Fibroblast of the aortic adventitia (primary cell): ENCODE data around the gene FAM72A. TPM values are rescaled to one million over a fixed set of nuclear protein-coding genes. Genes with fewer than 3 reads are reported as not detected.
"Not testable (repeated sequence)": the region's sequence is repeated elsewhere in the genome, so short reads cannot be mapped to it uniquely, and the experiment has no call there.

Experiments
- DNase-seq: peaks from one replicate; pipeline ENCODE4 v3.0.0-alpha.2; 2010; ENCODE audit warnings: low read depth
- H3K4me3 ChIP-seq: 2 replicates; pipeline ENCODE4 v1.5.1; 2011; ENCODE audit warnings: low read depth, mild to moderate bottlenecking, control low read depth, low read length, moderate library complexity
- total RNA-seq: library from RNA; depleted of rRNA; stranded (reverse); fragments of >200 nt; gene quantifications from 2 replicates; pipeline ENCODE4 v1.2.3, GENCODE V29; 2012; ENCODE audit warnings: low replicate concordance

The FAM72A gene
- total RNA-seq, 1 donor, result 4.8 TPM

DNA sequence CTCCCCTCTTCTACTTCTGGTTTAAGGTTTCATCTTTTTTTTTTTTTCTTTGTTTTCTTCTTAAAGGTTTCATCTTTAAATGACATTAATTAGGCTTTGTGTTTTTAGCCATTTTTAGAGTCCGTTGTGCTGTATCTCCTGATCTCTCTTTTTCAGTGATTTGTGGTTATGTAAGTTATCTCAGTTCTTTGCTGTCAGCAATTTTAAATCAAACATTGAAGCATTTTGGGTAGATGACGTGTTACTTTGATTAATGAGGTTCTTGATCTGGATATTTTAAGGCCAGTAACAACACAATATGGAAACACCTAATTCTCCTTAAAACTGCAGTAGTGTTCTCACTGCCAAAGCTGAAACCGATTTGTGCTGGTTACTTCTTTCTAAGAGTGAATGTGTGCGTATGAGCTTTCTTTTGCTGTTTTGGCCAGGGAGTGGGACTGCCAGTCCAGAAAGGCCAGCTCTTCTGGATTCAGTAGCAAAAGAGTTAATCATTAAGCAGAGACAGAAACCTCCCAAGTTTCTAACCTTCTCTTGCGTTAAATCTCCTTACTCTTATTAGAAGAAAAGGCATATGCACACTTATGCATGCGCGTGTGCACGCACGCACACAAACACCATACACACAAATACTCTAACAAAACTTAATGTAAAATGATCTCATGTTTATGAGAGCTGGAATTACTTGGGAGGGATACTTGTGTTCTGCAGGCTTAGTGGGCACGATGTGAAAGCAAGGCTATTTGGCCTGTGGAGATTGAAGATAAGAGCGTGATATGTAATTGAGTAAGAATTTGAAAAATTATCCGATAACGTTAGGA, 17.1 kb upstream of the FAM72A start:
- not testable (repeated sequence) for H3K4me3 ChIP-seq, DNase-seq

DNA sequence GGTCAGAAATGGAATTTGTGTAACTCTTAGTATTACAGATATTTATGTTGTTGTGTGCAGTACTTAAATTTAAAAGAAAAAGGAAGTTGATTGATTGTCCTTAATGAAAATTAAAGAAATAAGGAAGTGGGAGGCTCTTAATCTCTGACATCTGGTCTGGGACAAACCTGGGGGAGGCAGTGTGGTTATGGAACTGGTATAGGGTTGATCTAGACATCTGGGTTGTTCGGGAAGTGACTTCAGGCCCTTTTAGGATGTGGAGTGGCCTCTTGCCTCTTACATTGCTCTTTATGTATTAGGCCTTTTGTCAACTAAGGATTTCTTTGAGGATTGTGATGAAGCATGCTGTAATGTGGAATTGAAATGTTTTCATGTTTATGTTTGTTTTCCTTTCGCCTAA, 16.1 kb upstream of the FAM72A start:
- not testable (repeated sequence) for DNase-seq, H3K4me3 ChIP-seq

DNA sequence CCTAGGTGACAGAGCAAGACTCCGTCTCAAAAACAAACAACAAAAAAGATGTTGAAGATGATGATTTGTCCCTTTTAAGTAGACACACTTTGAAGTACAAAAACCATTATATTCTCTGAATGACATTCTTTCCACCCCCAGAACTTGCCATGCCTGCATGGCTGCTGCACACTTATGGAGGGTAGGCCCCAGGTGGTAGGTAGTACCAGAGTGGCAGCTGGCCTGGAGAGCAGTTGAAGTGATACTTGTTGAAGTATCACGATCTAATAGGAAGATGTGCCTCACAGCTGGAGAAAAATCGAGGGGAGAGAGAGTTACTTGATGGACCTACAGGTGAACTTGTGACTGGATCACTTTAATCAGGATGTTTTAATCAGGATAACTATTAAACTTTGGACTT, 15.6 kb upstream of the FAM72A start:
- H3K4me3 ChIP-seq, DNase-seq: not testable (repeated sequence)

DNA sequence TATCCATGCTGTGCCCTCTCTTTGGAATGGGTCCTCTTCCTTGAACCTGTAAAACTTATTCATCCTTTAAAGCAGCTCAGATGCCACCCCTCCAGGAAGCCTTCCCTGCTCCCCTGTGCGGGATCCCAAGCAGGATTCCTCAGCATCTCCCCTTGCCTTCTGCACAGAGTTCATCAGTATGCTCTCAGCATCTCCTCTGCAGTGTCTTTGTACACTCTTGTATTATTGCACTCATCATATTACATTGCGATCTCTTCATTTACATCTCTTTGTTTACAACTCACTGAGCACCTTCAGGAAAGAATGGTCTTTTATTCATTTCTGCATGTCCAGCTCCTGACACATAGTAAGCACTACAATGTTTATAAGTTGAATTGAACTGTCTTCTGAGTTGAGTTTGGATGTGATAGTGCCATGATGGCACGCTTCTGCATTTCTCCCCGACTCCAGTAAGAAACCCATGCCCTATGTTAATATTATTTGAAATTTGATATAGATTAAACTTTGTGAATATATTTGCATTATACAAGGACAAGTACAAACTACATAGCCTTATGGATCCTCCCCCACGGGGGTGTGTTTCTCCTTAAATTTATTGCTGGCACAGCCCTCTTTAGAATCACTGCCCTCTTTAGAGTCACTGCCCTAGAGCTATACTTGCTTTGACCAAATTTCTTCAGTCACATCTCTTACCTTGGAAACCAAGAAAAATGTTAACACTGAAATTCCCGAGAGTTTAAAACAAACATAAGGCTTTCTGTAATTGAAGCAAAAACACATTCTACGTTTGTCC, 13.2 kb upstream of the FAM72A start:
- not testable (repeated sequence) for DNase-seq, H3K4me3 ChIP-seq

DNA sequence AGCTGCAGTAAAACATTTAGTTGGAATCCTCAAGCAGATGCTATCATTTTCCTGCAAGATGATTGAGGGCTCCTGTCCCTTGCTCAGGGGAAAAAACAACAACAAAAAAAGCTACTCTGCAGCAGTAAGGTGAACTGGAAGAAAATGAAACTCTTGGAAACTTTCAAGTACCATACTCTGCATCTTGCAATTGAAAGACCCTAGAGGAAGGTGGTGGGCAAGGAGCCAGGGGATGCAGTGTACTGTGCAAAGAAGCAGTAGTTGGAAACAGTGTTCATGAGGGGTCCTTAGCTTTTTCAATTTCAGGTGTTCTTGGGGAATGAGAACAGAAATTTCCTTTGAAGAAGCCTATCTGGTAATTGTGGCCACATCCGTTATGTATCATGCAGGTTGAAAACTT, 8.2 kb upstream of the FAM72A start:
- not testable (repeated sequence) for H3K4me3 ChIP-seq
- DNase-seq, result peak; percentile 0

DNA sequence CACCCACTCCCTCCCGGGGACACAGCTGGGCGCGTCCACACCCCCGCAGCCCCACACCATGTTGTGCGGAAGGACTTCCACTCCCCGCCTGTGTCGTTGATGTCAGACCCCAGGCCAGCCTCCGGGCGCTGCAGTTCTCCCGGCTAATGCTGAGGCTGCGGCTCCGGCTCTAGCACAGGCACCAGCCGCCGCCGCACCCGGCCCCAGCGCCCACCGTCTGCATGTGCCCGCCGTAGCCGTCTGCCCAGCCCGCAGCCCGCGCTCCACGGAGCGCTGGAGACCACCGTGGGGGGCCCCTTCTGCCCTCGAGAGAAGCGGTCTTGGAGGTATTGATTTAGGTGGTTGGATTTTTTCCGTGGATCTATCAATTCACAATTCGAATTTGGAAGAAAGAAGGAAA, 2.9 kb upstream of the FAM72A start:
- DNase-seq, result not testable (repeated sequence)
- H3K4me3 ChIP-seq, result peak overlapping the region; percentile 52

DNA sequence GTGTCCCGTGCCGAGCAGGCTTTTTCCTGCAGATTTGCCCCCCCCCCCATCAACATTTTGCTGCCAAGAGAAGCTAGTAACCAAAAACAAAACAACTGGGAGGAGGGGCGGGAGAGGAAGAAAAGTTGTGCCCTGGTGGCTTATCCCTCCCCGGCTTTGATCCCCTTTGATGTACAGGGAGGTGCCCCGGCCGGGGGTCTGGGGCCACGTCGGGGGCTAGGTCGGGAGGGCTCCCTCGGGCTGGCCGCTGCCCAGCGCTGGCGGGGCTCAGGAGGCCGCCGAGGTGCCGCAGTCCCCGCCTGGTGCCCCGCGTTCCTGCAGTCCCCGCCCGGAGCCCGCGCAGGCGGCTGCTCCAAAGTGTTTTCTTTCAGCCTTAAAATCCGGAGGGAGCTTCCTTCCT, 2.2 kb upstream of the FAM72A start:
- DNase-seq, result peak; percentile 1
- H3K4me3 ChIP-seq, result peak overlapping the region; percentile 54

DNA sequence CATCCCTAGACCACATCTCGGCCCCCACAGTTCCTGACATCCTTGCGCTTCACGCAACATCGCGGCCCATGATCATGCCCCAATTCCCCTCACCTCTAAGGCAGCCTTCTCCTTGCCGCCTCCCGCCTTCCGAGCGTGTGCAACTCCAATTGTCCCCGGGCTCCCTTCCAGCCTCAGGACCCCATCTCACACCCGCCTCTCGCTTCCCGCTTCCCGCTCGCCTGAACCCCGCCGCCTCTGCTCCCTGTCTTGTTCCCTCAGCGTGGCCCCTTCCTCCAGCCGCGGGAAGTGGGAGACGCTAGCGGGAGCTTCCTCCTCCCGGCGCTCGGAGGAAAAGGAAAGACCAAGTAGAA, 1.5 kb upstream of the FAM72A start:
- DNase-seq, result not testable (repeated sequence)
- peak overlapping the region; percentile 59 for H3K4me3 ChIP-seq

DNA sequence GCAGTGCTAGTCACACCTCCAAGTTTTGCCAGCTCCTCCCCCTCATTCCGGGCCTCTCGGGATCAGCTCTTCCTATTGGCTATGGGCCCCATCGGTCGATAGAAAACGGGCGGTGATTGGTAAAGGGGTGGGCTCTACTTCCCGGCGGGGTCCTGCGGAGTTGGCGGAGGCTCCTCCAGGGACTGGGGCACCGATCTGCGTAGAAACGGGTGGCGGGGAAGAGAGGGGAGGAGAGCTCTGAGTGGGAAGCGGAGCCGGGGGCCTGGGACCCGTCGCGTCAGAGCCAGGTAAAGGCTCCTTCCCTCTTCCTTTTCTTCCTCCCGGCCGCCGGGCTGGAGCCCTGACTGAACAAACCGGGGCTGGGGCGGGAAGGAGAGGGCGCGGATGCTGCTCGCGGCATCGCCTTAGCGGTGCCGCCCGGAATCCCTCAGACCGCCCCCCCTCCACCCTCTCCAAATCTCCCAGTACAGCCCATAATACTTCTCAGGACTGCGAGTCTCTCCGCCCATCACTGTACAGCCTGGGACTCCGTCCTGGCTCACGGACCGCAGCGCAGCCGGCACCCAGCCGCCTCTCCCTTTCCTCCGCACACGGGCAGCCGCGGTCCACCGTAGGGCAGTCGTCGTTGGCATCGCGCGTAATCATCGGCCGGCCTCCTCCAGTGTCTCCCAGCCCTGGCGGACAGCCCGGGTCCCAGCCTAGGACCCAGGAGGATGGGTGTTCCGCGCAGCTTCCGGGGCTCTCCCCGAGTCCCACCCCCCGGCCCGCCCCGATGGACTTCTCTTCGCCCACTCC, 922 bp upstream of the FAM72A start, which contains the start of gene SRGAP2:
Gene SRGAP2, plus strand, starts transcription at position 178 of the 795 bp plus-strand sequence. CDS start 2,430 bp downstream, outside the sequence.
- peak; percentile 72 for DNase-seq

DNA sequence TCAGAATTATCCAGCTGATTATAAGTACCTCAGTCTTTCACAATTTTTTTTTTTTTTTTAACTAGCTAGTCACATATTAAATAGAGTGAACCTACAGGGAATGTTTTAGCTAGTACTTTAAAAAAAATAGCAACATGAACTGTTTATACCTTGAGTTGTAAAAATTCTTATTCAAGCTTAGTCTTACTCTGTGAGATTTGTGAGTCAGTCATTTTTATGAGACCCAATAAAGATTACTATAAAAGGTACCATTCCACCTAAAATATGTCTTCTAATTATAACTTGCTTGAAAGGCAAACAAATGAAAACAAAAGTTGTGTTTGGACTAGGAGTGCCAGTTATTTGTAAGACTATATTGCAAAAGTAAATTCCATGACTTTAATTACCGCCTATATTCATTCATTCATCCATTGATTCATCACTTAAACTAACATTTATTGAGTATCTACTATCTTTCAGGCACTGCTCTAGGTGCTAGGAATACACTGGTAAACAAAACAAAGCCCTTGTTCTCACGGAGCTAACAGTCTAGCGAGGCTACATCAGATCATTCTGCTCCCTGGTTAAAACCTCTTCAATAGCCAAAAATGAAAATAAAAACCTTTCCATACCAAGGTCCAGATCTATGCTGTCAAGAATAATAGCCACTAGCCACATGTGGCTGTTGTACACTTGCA, 5.8 kb downstream of the FAM72A start:
- not testable (repeated sequence) for DNase-seq, H3K4me3 ChIP-seq

More for the DNA sequence above, 922 bp upstream of the FAM72A start, which contains the start of gene SRGAP2:
- peak within 1 kb of the TSS; percentile 59 for H3K4me3 ChIP-seq

DNA sequence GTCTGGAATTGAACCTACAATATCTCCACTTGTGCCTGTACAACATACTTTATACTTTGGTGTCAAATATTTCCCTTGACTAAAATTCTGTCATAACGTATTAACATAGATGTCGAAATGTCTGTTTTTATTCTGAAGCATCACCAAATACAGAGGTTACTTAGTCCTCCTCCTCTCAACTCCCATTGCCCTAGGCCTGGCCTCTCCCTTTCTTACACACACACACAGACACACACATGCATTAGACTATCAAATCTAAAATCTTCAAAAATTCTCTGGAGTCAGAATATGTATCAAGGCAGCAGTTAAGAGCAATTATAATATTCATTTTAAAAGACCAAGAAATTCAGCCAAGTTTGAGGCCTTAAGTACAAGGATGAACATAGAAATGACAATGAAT, 7.5 kb downstream of the FAM72A start:
- not testable (repeated sequence) for DNase-seq, H3K4me3 ChIP-seq

DNA sequence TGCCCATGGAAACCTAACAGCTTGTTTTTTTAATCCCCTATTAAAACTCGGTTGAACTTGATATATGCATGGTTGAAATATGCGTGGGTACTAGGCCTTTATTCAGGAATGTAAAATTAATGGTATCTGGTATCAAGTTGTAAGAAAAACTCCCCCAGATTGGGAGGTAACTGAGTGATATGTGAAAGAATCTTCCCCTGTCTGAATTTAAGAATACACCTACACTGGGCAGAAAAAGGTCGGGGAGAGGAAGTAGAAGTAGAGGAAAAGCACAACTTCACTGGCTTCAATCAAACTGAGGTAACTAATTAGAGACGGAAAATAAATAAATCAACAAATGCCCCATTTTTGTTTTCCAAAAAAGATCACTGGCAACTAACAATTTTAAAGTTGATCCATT, 15.8 kb downstream of the FAM72A start:
- DNase-seq, H3K4me3 ChIP-seq: not testable (repeated sequence)

DNA sequence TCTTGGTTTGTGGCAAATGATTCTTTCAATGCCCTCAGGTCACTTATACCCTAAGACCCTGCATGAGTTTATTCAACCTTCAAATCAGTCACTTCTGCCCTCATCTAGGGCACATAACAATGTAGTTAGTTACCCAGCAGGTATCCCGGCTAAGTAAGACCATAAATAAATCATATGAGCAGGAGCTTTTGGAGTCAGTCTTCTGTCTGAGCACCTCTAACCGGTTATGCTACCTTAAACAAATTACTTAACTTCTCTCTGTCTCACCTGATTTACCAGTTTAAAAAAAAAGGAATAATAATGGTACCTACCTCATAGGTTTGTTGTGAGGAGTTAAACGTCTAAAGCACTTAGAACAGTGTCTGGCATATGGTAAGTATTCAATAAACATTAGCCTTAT, 16.9 kb downstream of the FAM72A start:
- not testable (repeated sequence) for H3K4me3 ChIP-seq, DNase-seq

DNA sequence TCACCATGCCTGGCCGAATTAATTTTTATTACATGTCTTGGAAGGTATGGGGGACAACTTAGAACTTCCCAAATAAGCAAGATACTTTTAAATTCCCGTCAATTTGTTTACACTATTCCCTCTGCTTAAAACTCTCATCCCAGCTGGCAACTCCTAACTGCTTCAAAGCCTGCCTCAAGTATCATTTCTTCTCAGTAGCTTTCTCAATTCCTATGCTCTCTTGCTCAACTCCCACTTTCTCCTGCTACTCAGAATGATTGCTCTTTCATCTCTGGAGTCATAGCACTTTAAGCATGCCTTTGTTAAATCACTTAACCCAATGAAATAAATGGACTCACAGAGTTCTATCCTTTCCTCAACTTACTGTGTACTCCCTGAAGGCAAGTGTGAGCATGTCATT, 18.9 kb downstream of the FAM72A start:
- DNase-seq, result peak; percentile 5

DNA sequence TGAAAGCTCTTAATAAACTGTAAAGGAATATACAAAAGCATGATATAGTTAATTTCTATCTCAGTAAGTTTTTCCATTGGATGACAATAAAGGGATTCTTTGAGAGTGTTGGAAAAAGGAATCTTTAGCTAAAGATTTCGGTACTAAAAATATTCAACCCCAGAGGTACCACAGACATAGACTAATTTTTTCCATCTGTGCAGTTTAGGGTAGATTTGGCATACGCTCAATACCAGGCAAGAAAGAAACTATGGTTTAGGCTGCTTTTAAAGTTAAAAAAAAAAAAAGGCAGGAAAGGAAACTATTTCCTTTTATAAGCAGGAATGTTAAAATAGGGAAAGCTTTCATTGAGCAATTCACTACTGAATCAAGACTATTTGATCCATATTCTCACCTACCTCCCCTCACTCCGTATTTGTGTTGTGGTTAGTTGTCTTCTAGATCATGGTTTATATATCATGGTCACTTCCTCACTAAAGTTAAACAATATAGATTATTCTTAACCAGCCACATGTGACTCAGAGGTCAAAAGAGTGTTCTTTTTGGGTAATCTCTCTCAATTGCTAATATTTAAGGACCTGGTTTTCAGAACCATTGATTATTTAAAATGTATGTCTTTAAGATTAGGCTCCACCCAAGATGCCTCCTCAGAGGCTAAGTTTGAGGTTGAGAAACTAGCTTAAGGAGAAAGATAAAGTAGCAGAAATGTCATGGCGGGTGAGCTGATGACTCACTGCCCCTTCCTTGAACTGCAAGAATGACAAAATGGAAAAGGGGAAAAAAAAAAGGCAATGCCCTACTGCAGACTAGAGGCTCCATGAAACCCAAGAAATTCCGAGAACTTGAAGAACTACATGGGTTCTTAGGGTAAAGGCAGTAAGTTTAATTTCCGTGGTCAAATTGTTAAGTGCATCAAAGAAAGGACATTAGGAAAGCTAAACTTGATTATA, 20.0 kb downstream of the FAM72A start:
- H3K4me3 ChIP-seq, result not testable (repeated sequence)
- DNase-seq, result peak; percentile 57

More for the DNA sequence above, 18.9 kb downstream of the FAM72A start:
- H3K4me3 ChIP-seq, result not testable (repeated sequence)

DNA sequence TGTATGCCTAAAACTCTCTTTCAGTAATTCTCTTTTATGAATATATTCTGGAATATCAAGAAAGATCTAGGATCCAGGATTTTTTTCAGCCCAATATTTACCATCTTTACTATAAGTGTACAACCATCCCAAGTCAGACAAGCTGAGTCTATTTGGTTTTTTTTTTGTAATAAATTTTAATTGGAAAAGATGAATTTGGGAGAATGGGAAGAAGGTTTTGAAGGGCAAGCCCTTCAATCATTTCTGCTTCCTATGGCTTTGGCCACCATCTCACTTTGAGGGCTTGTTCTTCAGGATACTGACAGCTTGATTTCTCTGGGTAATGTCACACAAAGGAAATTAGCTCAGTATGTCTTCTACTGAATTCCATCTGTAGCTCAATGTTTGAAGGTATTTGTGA, 23.0 kb downstream of the FAM72A start:
- not testable (repeated sequence) for H3K4me3 ChIP-seq, DNase-seq
